Brain pericyte (primary cell): ENCODE measurements around the gene NPR3.

Experiments
- DNase-seq: peaks from one replicate; pipeline ENCODE4 v3.0.0-alpha.2; 2012; ENCODE audit warnings: low read depth, low spot score

The NPR3 gene

GRCh38 chr5:32805971-32806638 is 95.0 kb downstream of the NPR3 start:
- peak; percentile 72 for DNase-seq

GRCh38 chr5:32808783-32809182 is 97.7 kb downstream of the NPR3 start:
- DNase-seq = no peak

GRCh38 chr5:32810804-32811203 is 99.7 kb downstream of the NPR3 start:
- no peak for DNase-seq

- no peak for DNase-seq
Observed at GRCh38 chr5:32812399-32812798, 101.3 kb downstream of the NPR3 start.

GRCh38 chr5:32814141-32814540 is 103.0 kb downstream of the NPR3 start:
- no peak for DNase-seq

GRCh38 chr5:32814620-32815019 is 103.5 kb downstream of the NPR3 start:
- peak; percentile 68 for DNase-seq

GRCh38 chr5:32827981-32828380 is 116.9 kb downstream of the NPR3 start:
- DNase-seq = no peak

GRCh38 chr5:32828492-32828891 is 117.4 kb downstream of the NPR3 start:
- DNase-seq = no peak

GRCh38 chr5:32831624-32832023 is 120.5 kb downstream of the NPR3 start:
- DNase-seq = no peak

GRCh38 chr5:32833127-32833526 is 122.0 kb downstream of the NPR3 start:
- no peak for DNase-seq

- no peak for DNase-seq
Observed at GRCh38 chr5:32833663-32834062, 122.5 kb downstream of the NPR3 start.

- no peak for DNase-seq
Observed at GRCh38 chr5:32834251-32834650, 123.1 kb downstream of the NPR3 start.

GRCh38 chr5:32836176-32836575 is 125.1 kb downstream of the NPR3 start:
- no peak for DNase-seq

GRCh38 chr5:32837211-32837610 is 126.1 kb downstream of the NPR3 start:
- DNase-seq = no peak

- no peak for DNase-seq
Observed at GRCh38 chr5:32839106-32839505, 128.0 kb downstream of the NPR3 start.

- DNase-seq = no peak
Observed at GRCh38 chr5:32840606-32841005, 129.5 kb downstream of the NPR3 start.
